ENCODE results near the gene PRR12.

PRR12 gene

DNA sequence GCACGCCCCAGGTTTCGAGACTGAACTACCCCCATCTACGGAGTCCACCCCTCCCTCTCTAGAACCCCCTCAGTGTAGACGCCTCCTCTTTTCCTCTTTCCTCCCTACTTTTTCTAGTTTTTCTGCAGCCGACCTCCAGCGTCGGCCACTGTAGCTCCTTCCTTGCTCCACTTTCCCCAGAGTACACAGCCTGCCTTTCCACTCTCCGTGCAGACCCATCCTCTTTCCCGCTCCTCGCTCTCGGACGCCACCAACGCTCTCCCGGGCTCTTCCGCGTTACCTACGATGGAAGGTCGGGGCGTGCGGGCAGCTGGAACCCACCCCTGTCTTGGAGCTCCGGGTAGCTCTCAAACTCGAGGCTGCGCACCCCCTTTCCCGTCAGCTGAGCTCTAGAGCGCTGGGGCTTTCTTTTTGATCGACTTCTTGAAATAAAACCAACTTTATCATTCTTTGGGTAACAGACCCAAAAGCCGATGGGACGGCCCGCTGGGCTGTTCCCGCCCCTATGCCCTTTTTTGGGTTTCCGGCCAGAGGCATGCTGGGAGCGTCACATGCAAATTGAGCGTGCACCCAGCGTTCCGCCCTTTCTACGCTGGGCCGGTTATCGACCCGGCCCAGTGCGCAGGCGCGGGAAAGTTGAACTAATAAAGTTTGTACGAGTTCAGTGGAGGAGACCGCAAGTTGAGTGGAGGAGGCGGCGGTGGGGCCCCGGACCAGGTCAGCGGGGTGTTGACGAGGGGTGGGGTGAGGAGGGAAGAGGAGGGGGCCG lies 74.6 kb downstream of the PRR12 start, which contains the start of the genes BCL2L12 and IRF3 (continued):
- TF ChIP-seq, protein P1, sequence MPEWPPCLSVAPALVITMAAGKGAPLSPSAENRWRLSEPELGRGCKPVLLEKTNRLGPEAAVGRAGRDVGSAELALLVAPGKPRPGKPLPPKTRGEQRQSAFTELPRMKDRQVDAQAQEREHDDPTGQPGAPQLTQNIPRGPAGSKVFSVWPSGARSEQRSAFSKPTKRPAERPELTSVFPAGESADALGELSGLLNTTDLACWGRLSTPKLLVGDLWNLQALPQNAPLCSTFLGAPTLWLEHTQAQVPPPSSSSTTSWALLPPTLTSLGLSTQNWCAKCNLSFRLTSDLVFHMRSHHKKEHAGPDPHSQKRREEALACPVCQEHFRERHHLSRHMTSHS (tag by site-specific recombination; IDR thresholded peaks at IDR 0.05), result no peak
- TF ChIP-seq, protein P2, sequence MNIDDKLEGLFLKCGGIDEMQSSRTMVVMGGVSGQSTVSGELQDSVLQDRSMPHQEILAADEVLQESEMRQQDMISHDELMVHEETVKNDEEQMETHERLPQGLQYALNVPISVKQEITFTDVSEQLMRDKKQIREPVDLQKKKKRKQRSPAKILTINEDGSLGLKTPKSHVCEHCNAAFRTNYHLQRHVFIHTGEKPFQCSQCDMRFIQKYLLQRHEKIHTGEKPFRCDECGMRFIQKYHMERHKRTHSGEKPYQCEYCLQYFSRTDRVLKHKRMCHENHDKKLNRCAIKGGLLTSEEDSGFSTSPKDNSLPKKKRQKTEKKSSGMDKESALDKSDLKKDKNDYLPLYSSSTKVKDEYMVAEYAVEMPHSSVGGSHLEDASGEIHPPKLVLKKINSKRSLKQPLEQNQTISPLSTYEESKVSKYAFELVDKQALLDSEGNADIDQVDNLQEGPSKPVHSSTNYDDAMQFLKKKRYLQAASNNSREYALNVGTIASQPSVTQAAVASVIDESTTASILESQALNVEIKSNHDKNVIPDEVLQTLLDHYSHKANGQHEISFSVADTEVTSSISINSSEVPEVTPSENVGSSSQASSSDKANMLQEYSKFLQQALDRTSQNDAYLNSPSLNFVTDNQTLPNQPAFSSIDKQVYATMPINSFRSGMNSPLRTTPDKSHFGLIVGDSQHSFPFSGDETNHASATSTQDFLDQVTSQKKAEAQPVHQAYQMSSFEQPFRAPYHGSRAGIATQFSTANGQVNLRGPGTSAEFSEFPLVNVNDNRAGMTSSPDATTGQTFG (tag by site-specific recombination; IDR thresholded peaks at IDR 0.05; ENCODE audit: borderline replicate concordance), result no peak
- no peak for TF ChIP-seq REPIN1 (tag by site-specific recombination; IDR thresholded peaks at IDR 0.05; ENCODE audit: low read depth)
- TF ChIP-seq ZNF776 (tag by site-specific recombination; IDR thresholded peaks at IDR 0.05; ENCODE audit: borderline replicate concordance), result no peak
- TF ChIP-seq ZNF791 (tag by site-specific recombination; IDR thresholded peaks at IDR 0.05), result no peak
- no peak for TF ChIP-seq ZNF214 (tag by site-specific recombination; IDR thresholded peaks at IDR 0.05; ENCODE audit: borderline replicate concordance)
- TF ChIP-seq, protein P3, sequence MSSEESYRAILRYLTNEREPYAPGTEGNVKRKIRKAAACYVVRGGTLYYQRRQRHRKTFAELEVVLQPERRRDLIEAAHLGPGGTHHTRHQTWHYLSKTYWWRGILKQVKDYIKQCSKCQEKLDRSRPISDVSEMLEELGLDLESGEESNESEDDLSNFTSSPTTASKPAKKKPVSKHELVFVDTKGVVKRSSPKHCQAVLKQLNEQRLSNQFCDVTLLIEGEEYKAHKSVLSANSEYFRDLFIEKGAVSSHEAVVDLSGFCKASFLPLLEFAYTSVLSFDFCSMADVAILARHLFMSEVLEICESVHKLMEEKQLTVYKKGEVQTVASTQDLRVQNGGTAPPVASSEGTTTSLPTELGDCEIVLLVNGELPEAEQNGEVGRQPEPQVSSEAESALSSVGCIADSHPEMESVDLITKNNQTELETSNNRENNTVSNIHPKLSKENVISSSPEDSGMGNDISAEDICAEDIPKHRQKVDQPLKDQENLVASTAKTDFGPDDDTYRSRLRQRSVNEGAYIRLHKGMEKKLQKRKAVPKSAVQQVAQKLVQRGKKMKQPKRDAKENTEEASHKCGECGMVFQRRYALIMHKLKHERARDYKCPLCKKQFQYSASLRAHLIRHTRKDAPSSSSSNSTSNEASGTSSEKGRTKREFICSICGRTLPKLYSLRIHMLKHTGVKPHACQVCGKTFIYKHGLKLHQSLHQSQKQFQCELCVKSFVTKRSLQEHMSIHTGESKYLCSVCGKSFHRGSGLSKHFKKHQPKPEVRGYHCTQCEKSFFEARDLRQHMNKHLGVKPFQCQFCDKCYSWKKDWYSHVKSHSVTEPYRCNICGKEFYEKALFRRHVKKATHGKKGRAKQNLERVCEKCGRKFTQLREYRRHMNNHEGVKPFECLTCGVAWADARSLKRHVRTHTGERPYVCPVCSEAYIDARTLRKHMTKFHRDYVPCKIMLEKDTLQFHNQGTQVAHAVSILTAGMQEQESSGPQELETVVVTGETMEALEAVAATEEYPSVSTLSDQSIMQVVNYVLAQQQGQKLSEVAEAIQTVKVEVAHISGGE (tag by site-specific recombination; conservative IDR thresholded peaks at IDR 0.05; ENCODE audit: low read depth), result no peak
- no peak for TF ChIP-seq RBAK (tag by site-specific recombination; IDR thresholded peaks at IDR 0.05)
- TF ChIP-seq KLF10 (tag by site-specific recombination; IDR thresholded peaks at IDR 0.05), result no peak
- TF ChIP-seq, protein P4, sequence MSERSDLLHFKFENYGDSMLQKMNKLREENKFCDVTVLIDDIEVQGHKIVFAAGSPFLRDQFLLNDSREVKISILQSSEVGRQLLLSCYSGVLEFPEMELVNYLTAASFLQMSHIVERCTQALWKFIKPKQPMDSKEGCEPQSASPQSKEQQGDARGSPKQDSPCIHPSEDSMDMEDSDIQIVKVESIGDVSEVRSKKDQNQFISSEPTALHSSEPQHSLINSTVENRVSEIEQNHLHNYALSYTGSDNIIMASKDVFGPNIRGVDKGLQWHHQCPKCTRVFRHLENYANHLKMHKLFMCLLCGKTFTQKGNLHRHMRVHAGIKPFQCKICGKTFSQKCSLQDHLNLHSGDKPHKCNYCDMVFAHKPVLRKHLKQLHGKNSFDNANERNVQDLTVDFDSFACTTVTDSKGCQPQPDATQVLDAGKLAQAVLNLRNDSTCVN (tag by site-specific recombination; optimal IDR thresholded peaks at IDR 0.05), result peak; percentile 56
- TF ChIP-seq ZNF266 (tag by site-specific recombination; IDR thresholded peaks at IDR 0.05; ENCODE audit: low read depth), result no peak
- no peak for TF ChIP-seq ZBTB48 (tag by site-specific recombination; IDR thresholded peaks at IDR 0.05)
- TF ChIP-seq FEZF1 (tag by site-specific recombination; IDR thresholded peaks at IDR 0.05), result no peak
- TF ChIP-seq ZNF362 (tag by site-specific recombination; IDR thresholded peaks at IDR 0.05), result no peak
- no peak for TF ChIP-seq ZNF426 (tag by site-specific recombination; IDR thresholded peaks at IDR 0.05)
- no peak for TF ChIP-seq ZNF121 (tag by site-specific recombination; IDR thresholded peaks at IDR 0.05)
- no peak for TF ChIP-seq ZNF324 (tag by site-specific recombination; IDR thresholded peaks at IDR 0.05)
- TF ChIP-seq MYNN (tag by site-specific recombination; IDR thresholded peaks at IDR 0.05; ENCODE audit: borderline replicate concordance), result no peak
- TF ChIP-seq SP2 (tag by site-specific recombination; IDR thresholded peaks at IDR 0.05), result peak; percentile 66
- TF ChIP-seq KLF8 (tag by site-specific recombination; IDR thresholded peaks at IDR 0.05), result peak; percentile 26; the same call in 1 of the 2 replicates
- TF ChIP-seq ZFP3 (tag by site-specific recombination; IDR thresholded peaks at IDR 0.05; ENCODE audit: low read depth), result no peak
- no peak for TF ChIP-seq ZNF211 (tag by site-specific recombination; IDR thresholded peaks at IDR 0.05; ENCODE audit: low read depth)
- TF ChIP-seq ZNF510 (tag by site-specific recombination; IDR thresholded peaks at IDR 0.05; ENCODE audit: insufficient replicate concordance), result no peak
- no peak for TF ChIP-seq ZNF48 (tag by site-specific recombination; IDR thresholded peaks at IDR 0.05)
- no peak for TF ChIP-seq ZNF645 (tag by site-specific recombination; IDR thresholded peaks at IDR 0.05)
- TF ChIP-seq ZNF24 (tag by site-specific recombination; IDR thresholded peaks at IDR 0.05), result no peak
- 0 out of 2 replicates have a peak, but pooled peaks have one; percentile 15 for TF ChIP-seq KLF7 (tag by site-specific recombination; IDR thresholded peaks at IDR 0.05; ENCODE audit: borderline replicate concordance)
- TF ChIP-seq ZNF777 (tag by site-specific recombination; IDR thresholded peaks at IDR 0.05; ENCODE audit: borderline replicate concordance), result peak; percentile 69; the same call in 1 of the 2 replicates
- TF ChIP-seq OVOL3 (tag by site-specific recombination; IDR thresholded peaks at IDR 0.05), result no peak
- no peak for TF ChIP-seq ZNF768 (tag by site-specific recombination; IDR thresholded peaks at IDR 0.05)

Data from HEK293 (cell line).